ENCODE measurements around the gene NKAIN4. TPM values are rescaled to one million over a fixed set of nuclear protein-coding genes. Genes with fewer than 3 reads are reported as not detected.

The NKAIN4 gene
- total RNA-seq, 1 experiment from 2014 or later, result not detected

- no TSS peak for BruUV-seq (replicated peaks)
- Histone ChIP-seq H3K4me3 (ENCODE audit: low read length) (no peak overlapping the region), H3K79me2 (ENCODE audit: low read length) (no peaks in the 10 kb centered on the region), H3K27me3 (ENCODE audit: low read length) (peaks cover 40% of the 10 kb centered on the region), H3K9ac (ENCODE audit: low read length) (no peak overlapping the region), H3K27ac (ENCODE audit: low read length) (no peak overlapping the region), H3K36me3 (ENCODE audit: low read depth, low read length) (no peaks in the 10 kb centered on the region), H3F3A (ENCODE audit: low read length, unreplicated experiment) (no peaks in the 10 kb centered on the region), H3K9me2 (replicated peaks; ENCODE audit: low read length) (no peaks in the 10 kb centered on the region), H3K4me2 (ENCODE audit: low read length) (no peak overlapping the region), H3K4me1 (ENCODE audit: insufficient read depth, low read length) (peaks cover 10% of the 10 kb centered on the region; the same call in 1 of the 2 replicates), H4K20me1 (ENCODE audit: low read length) (no peaks in the 10 kb centered on the region), H2AFZ (ENCODE audit: low read length) (no peak overlapping the region), H3K9me3 (ENCODE audit: low read length) (no peaks in the 10 kb centered on the region)
- intact Hi-C loops (cut with micrococcal nuclease), result no loop called here
- CTCF ChIA-PET, result no interaction called here
- POLR2A ChIA-PET (ENCODE audit: unreplicated experiment), result no interaction called here
- DNase-seq (no peak), ATAC-seq (no peak)
- TF ChIP-seq EZH2phosphoT487 (IDR thresholded peaks at IDR 0.05; ENCODE audit: borderline replicate concordance, low read length) (no peak), EZH2 (IDR thresholded peaks at IDR 0.05; ENCODE audit: low read length, unreplicated experiment) (no peak), CTCF (conservative IDR thresholded peaks at IDR 0.05; ENCODE audit: low read depth, low read length) (no peak)
Observed at GRCh38 chr20:63253438-63254231, 628 bp downstream of the NKAIN4 start.

GRCh38 chr20:63253065-63253437, 1.2 kb downstream of the NKAIN4 start:
- TF ChIP-seq EZH2 (IDR thresholded peaks at IDR 0.05; ENCODE audit: low read length, unreplicated experiment) (no peak), EZH2phosphoT487 (IDR thresholded peaks at IDR 0.05; ENCODE audit: borderline replicate concordance, low read length) (no peak), CTCF (conservative IDR thresholded peaks at IDR 0.05; ENCODE audit: low read depth, low read length) (no peak)
- no peaks in the 10 kb centered on the region for H4K20me1 ChIP-seq (ENCODE audit: low read length)
- H3K4me1 ChIP-seq (ENCODE audit: insufficient read depth, low read length), result peaks cover 10% of the 10 kb centered on the region; the same call in 1 of the 2 replicates
- no peak overlapping the region for H2AFZ ChIP-seq (ENCODE audit: low read length)
- no peak overlapping the region for H3K4me2 ChIP-seq (ENCODE audit: low read length)
- DNase-seq (no peak), ATAC-seq (no peak)
- no peak overlapping the region for H3K4me3 ChIP-seq (ENCODE audit: low read length)
- H3F3A ChIP-seq (ENCODE audit: low read length, unreplicated experiment), result no peaks in the 10 kb centered on the region
- H3K9ac ChIP-seq (ENCODE audit: low read length), result no peak overlapping the region
- ChIA-PET POLR2A (ENCODE audit: unreplicated experiment) (no interaction called here), CTCF (no interaction called here)
- no peak overlapping the region for H3K27ac ChIP-seq (ENCODE audit: low read length)
- intact Hi-C loops (cut with micrococcal nuclease), result no loop called here
- no peaks in the 10 kb centered on the region for H3K9me3 ChIP-seq (ENCODE audit: low read length)
- H3K9me2 ChIP-seq (replicated peaks; ENCODE audit: low read length), result no peaks in the 10 kb centered on the region
- no peaks in the 10 kb centered on the region for H3K36me3 ChIP-seq (ENCODE audit: low read depth, low read length)
- no peaks in the 10 kb centered on the region for H3K79me2 ChIP-seq (ENCODE audit: low read length)
- BruUV-seq (replicated peaks), result no TSS peak
- H3K27me3 ChIP-seq (ENCODE audit: low read length), result peaks cover 46% of the 10 kb centered on the region

- ATAC-seq, result no peak
- Histone ChIP-seq H3K4me1 (ENCODE audit: insufficient read depth, low read length) (peaks cover 10% of the 10 kb centered on the region; the same call in 1 of the 2 replicates), H3K79me2 (ENCODE audit: low read length) (no peaks in the 10 kb centered on the region), H2AFZ (ENCODE audit: low read length) (no peak overlapping the region), H3K27me3 (ENCODE audit: low read length) (peaks cover 53% of the 10 kb centered on the region), H4K20me1 (ENCODE audit: low read length) (no peaks in the 10 kb centered on the region), H3K36me3 (ENCODE audit: low read depth, low read length) (no peaks in the 10 kb centered on the region), H3K9ac (ENCODE audit: low read length) (no peak overlapping the region), H3K27ac (ENCODE audit: low read length) (no peak overlapping the region), H3F3A (ENCODE audit: low read length, unreplicated experiment) (no peaks in the 10 kb centered on the region), H3K9me3 (ENCODE audit: low read length) (no peaks in the 10 kb centered on the region), H3K4me3 (ENCODE audit: low read length) (no peak overlapping the region), H3K9me2 (replicated peaks; ENCODE audit: low read length) (no peaks in the 10 kb centered on the region), H3K4me2 (ENCODE audit: low read length) (no peak overlapping the region)
- no peak for DNase-seq
- TF ChIP-seq EZH2 (IDR thresholded peaks at IDR 0.05; ENCODE audit: low read length, unreplicated experiment), result no peak
- TF ChIP-seq EZH2phosphoT487 (IDR thresholded peaks at IDR 0.05; ENCODE audit: borderline replicate concordance, low read length), result no peak
- no peak for TF ChIP-seq CTCF (conservative IDR thresholded peaks at IDR 0.05; ENCODE audit: low read depth, low read length)
- CTCF ChIA-PET, result no interaction called here
- POLR2A ChIA-PET (ENCODE audit: unreplicated experiment), result no interaction called here
- intact Hi-C loops (cut with micrococcal nuclease), result no loop called here
- no TSS peak for BruUV-seq (replicated peaks)
Observed at GRCh38 chr20:63252284-63252711, 2.0 kb downstream of the NKAIN4 start.
